Keratinocyte (primary cell): ENCODE results near the gene GP1BB. TPM values are rescaled to one million over a fixed set of nuclear protein-coding genes. Genes with fewer than 3 reads are reported as not detected.

Experiments
- DNase-seq: peaks from one replicate; pipeline ENCODE4 v3.0.0-alpha.2; 2011; ENCODE audit warnings: low read depth, missing footprints, low spot score
- FAIRE-seq: peaks from 2 replicates; lab custom pipeline; 2011; peaks lifted over from hg19 to GRCh38; lab: Jason Lieb, UNC
- H2AFZ ChIP-seq: 2 replicates; pipeline ENCODE4 v1.6.0; 2012; ENCODE audit warnings: low read length, control low read depth, inconsistent platforms; ENCODE audit not compliant: control insufficient read depth
- H3K27ac ChIP-seq: 2 replicates; pipeline ENCODE4 v1.5.1; 2011; ENCODE audit warnings: low read length; ENCODE audit not compliant: control insufficient read depth, insufficient read depth
- H3K27me3 ChIP-seq: 3 replicates; pipeline ENCODE4 v1.6.0; 2011; ENCODE audit warnings: low read length; ENCODE audit not compliant: control insufficient read depth, insufficient read depth; ENCODE audit errors: extremely low read depth
- H3K36me3 ChIP-seq, 2 experiments: 2 replicates in 1 of 2; 3 replicates in 1 of 2; pipeline ENCODE4 v1.5.1; 2011; ENCODE audit warnings: low read length in 2 of 2, mild to moderate bottlenecking in 1 of 2; ENCODE audit not compliant: control insufficient read depth in 2 of 2, insufficient read depth in 2 of 2; ENCODE audit errors: extremely low read depth in 1 of 2
- H3K4me1 ChIP-seq: 3 replicates; pipeline ENCODE4 v1.5.1; 2011; ENCODE audit warnings: low read length; ENCODE audit not compliant: control insufficient read depth, insufficient read depth; ENCODE audit errors: extremely low read depth
- H3K4me2 ChIP-seq: 3 replicates; pipeline ENCODE4 v1.6.0; 2011; ENCODE audit warnings: low read depth, low read length; ENCODE audit not compliant: control insufficient read depth, insufficient read depth; ENCODE audit errors: extremely low read depth
- H3K4me3 ChIP-seq, 3 experiments: fragments of 200-600 bp in 1 of 3; sonication (generic) in 1 of 3; 2 replicates in 2 of 3; 3 replicates in 1 of 3; pipeline ENCODE4 v1.5.1; 2011 to 2016; ENCODE audit warnings: low read length in 3 of 3, mild to moderate bottlenecking in 3 of 3, control low read depth in 2 of 3, inconsistent platforms in 1 of 3, low read depth in 1 of 3, mixed read lengths in 1 of 3, mixed run types in 1 of 3, moderate library complexity in 1 of 3; ENCODE audit not compliant: control insufficient read depth in 2 of 3, insufficient read depth in 2 of 3; ENCODE audit errors: extremely low read depth in 1 of 3
- H3K79me2 ChIP-seq: 2 replicates; pipeline ENCODE4 v1.6.0; 2012; ENCODE audit warnings: low read length; ENCODE audit not compliant: control insufficient read depth, insufficient read depth
- H3K9ac ChIP-seq: 3 replicates; pipeline ENCODE4 v1.6.0; 2011; ENCODE audit warnings: low read length; ENCODE audit not compliant: control insufficient read depth, insufficient read depth; ENCODE audit errors: extremely low read depth
- H3K9me1 ChIP-seq: 3 replicates; pipeline ENCODE4 v1.6.0; 2011; ENCODE audit warnings: low read length; ENCODE audit not compliant: control insufficient read depth, insufficient read depth; ENCODE audit errors: extremely low read depth
- H3K9me3 ChIP-seq: 2 replicates; pipeline ENCODE4 v1.5.1; 2012; ENCODE audit warnings: low read depth, low read length; ENCODE audit not compliant: control insufficient read depth
- H4K20me1 ChIP-seq: 3 replicates; pipeline ENCODE4 v1.6.0; 2011; ENCODE audit warnings: low read length; ENCODE audit not compliant: control insufficient read depth, insufficient read depth; ENCODE audit errors: extremely low read depth
- CTCF ChIP-seq, 3 experiments: IDR thresholded peaks in 1 of 3; conservative IDR thresholded peaks in 1 of 3; optimal IDR thresholded peaks in 1 of 3; 2 replicates in 2 of 3; 3 replicates in 1 of 3; pipeline versions ENCODE3 to v1.5.1; 2011; ENCODE audit warnings: low read length in 3 of 3, mild to moderate bottlenecking in 3 of 3, moderate library complexity in 2 of 3, control low read depth in 1 of 3, inconsistent platforms in 1 of 3; ENCODE audit not compliant: insufficient read depth in 2 of 3; ENCODE audit errors: extremely low read depth in 1 of 3
- EZH2 ChIP-seq: IDR thresholded peaks from one replicate; pipeline ENCODE4 v1.6.1; 2012; ENCODE audit warnings: inconsistent platforms, mild to moderate bottlenecking, low read length, moderate library complexity
- dilution Hi-C: fragments of 300-500 bp; cut with MboI; formaldehyde crosslinking; loops from one replicate; pipeline ENCODE4 v1.7.0; 2020; ENCODE audit warnings: low sequenced_read_pairs; ENCODE audit not compliant: extremely low pct_ligation_motif_present
- polyA plus RNA-seq, 5 experiments: library from polyadenylated mRNA; depleted of rRNA in 3 of 5; stranded (reverse) in 3 of 5; stranded (forward) in 1 of 5; unstranded in 1 of 5; fragments of >200 nt; gene quantifications; 1 replicate in 1 of 5; 2 replicates in 3 of 5; 3 replicates in 1 of 5; pipeline versions ENCODE4 v1.2.1 to v1.2.3, GENCODE V29; 2011 to 2012; ENCODE audit warnings: missing spikeins in 2 of 5, low read depth in 1 of 5, low replicate concordance in 1 of 5

GP1BB gene
- polyA plus RNA-seq, 1 donor (not counting 4 experiments of a cell fraction or from before 2014, with no cell fraction given) = 0.05 TPM

- Histone ChIP-seq H4K20me1 (no peaks in the 10 kb centered on the region), H3K27me3 (peaks cover 49% of the 10 kb centered on the region), H2AFZ (peak overlapping the region; percentile 83), H3K36me3 (no peaks in the 10 kb centered on the region), H3K79me2 (no peaks in the 10 kb centered on the region), H3K4me2 (peak overlapping the region; percentile 84), H3K9me1 (no peaks in the 10 kb centered on the region), H3K4me3 (peak overlapping the region; percentile 36 to 51 (median 49)), H3K9me3 (no peaks in the 10 kb centered on the region), H3K4me1 (peaks cover 11% of the 10 kb centered on the region), H3K27ac (no peak overlapping the region), H3K9ac (peak overlapping the region; percentile 22)
- no peak for FAIRE-seq
- DNase-seq = no peak
- dilution Hi-C loops = no loop called here
- peak; percentile 38 to 89 (median 82) for TF ChIP-seq CTCF (optimal IDR thresholded peaks at IDR 0.05 in 1 of 3, IDR thresholded peaks at IDR 0.05 in 1 of 3, conservative IDR thresholded peaks at IDR 0.05 in 1 of 3; ENCODE audit: extremely low read depth in 1 of 3, insufficient read depth in 2 of 3, low read length in 3 of 3)
- TF ChIP-seq EZH2 = no peak
These were observed 5.5 kb upstream of the GP1BB start for GRCh38 chr22:19717691-19718455.

- H3K36me3 ChIP-seq = no peaks in the 10 kb centered on the region
- TF ChIP-seq EZH2 = peak; percentile 37
- no peak for TF ChIP-seq CTCF (optimal IDR thresholded peaks at IDR 0.05 in 1 of 3, IDR thresholded peaks at IDR 0.05 in 1 of 3, conservative IDR thresholded peaks at IDR 0.05 in 1 of 3; ENCODE audit: extremely low read depth in 1 of 3, insufficient read depth in 2 of 3, low read length in 3 of 3)
- no peaks in the 10 kb centered on the region for H3K9me1 ChIP-seq
- peak overlapping the region; percentile 22 for H3K9ac ChIP-seq
- H3K4me3 ChIP-seq = peak overlapping the region; percentile 36 to 51 (median 49)
- dilution Hi-C loops = no loop called here
- peaks cover 50% of the 10 kb centered on the region for H3K27me3 ChIP-seq
- peak overlapping the region; percentile 84 for H3K4me2 ChIP-seq
- FAIRE-seq (no peak), DNase-seq (no peak)
- peak overlapping the region; percentile 47 for H2AFZ ChIP-seq
- H3K27ac ChIP-seq = no peak overlapping the region
- no peaks in the 10 kb centered on the region for H4K20me1 ChIP-seq
- no peaks in the 10 kb centered on the region for H3K9me3 ChIP-seq
- H3K79me2 ChIP-seq = no peaks in the 10 kb centered on the region
- peaks cover 11% of the 10 kb centered on the region for H3K4me1 ChIP-seq
These were observed 4.8 kb upstream of the GP1BB start for GRCh38 chr22:19718456-19719049.
